ENCODE measurements around the gene LCP1.

LCP1 gene

GRCh38 chr13:46124531-46124966 lies 57.4 kb downstream of the LCP1 start:
- Histone ChIP-seq H3K4me3 (ENCODE audit: low read depth, low read length) (no peak overlapping the region), H3K36me3 (ENCODE audit: control insufficient read depth in 2 of 2, insufficient read depth in 1 of 2, low read length in 2 of 2) (peaks cover 0 to 12% of the 10 kb centered on the region in 2 experiments; a peak in 1 of 3 replicates), H3K4me1 (ENCODE audit: control insufficient read depth, insufficient read depth, low read length) (peaks cover 3% of the 10 kb centered on the region; the same call in 1 of the 2 replicates), H3K9me3 (ENCODE audit: control insufficient read depth, insufficient read depth, low read depth, low read length) (no peaks in the 10 kb centered on the region), H3K27ac (ENCODE audit: extremely low read depth, low read depth, low read length) (no peak overlapping the region)
- CTCF ChIA-PET: interaction anchor here (1.1 kb wide), 1 partner anchor 11 kb away, joined by 4 read pairs; no protein-coding TSS in a partner anchor
- no peak for TF ChIP-seq ZNF37A (tag by site-specific recombination; IDR thresholded peaks at IDR 0.05)
- TF ChIP-seq ZNF621 (tag by site-specific recombination; IDR thresholded peaks at IDR 0.05): no peak
- TF ChIP-seq ZNF138 (tag by site-specific recombination; IDR thresholded peaks at IDR 0.05; ENCODE audit: borderline replicate concordance): no peak
- TF ChIP-seq ZFP37 (tag by site-specific recombination; IDR thresholded peaks at IDR 0.05): no peak
- TF ChIP-seq MYNN (tag by site-specific recombination; IDR thresholded peaks at IDR 0.05; ENCODE audit: borderline replicate concordance): no peak
- TF ChIP-seq KLF16 (tag by site-specific recombination; IDR thresholded peaks at IDR 0.05): no peak
- TF ChIP-seq ZNF169 (tag by site-specific recombination; IDR thresholded peaks at IDR 0.05): no peak
- no peak for TF ChIP-seq KLF7 (tag by site-specific recombination; IDR thresholded peaks at IDR 0.05; ENCODE audit: borderline replicate concordance)
- no peak for TF ChIP-seq ZNF248 (tag by site-specific recombination; IDR thresholded peaks at IDR 0.05)
- no peak for TF ChIP-seq YY1 (tag by site-specific recombination; IDR thresholded peaks at IDR 0.05)
- no peak for TF ChIP-seq ZNF843 (tag by site-specific recombination; IDR thresholded peaks at IDR 0.05)
- no peak for TF ChIP-seq ZFP69B (tag by site-specific recombination; IDR thresholded peaks at IDR 0.05)
- POLR2A ChIA-PET: no interaction called here

GRCh38 chr13:46122304-46122703 lies 59.7 kb downstream of the LCP1 start:
- Histone ChIP-seq H3K9me3 (ENCODE audit: control insufficient read depth, insufficient read depth, low read depth, low read length) (no peaks in the 10 kb centered on the region), H3K4me1 (ENCODE audit: control insufficient read depth, insufficient read depth, low read length) (peaks cover 3% of the 10 kb centered on the region; the same call in 1 of the 2 replicates), H3K4me3 (ENCODE audit: low read depth, low read length) (no peak overlapping the region), H3K36me3 (ENCODE audit: control insufficient read depth in 2 of 2, insufficient read depth in 1 of 2, low read length in 2 of 2) (peaks cover 0 to 4% of the 10 kb centered on the region in 2 experiments; a peak in 1 of 3 replicates), H3K27ac (ENCODE audit: extremely low read depth, low read depth, low read length) (no peak overlapping the region)
- ChIA-PET POLR2A (no interaction called here), CTCF (no interaction called here)
- TF ChIP-seq ZXDB (tag by site-specific recombination; IDR thresholded peaks at IDR 0.05) (no peak), ZNF561 (tag by site-specific recombination; IDR thresholded peaks at IDR 0.05; ENCODE audit: borderline replicate concordance) (no peak), KLF1 (tag by site-specific recombination; IDR thresholded peaks at IDR 0.05) (no peak), OSR2 (tag by site-specific recombination; IDR thresholded peaks at IDR 0.05) (no peak), ELK4 (IDR thresholded peaks at IDR 0.05; ENCODE audit: borderline replicate concordance, low read depth, low read length) (no peak), ZNF133 (tag by site-specific recombination; IDR thresholded peaks at IDR 0.05) (no peak), ZSCAN16 (tag by site-specific recombination; IDR thresholded peaks at IDR 0.05) (no peak), ZNF302 (tag by site-specific recombination; IDR thresholded peaks at IDR 0.05; ENCODE audit: low read depth) (no peak), GLIS2 (tag by site-specific recombination; IDR thresholded peaks at IDR 0.05) (no peak), ZNF174 (tag by site-specific recombination; IDR thresholded peaks at IDR 0.05) (no peak), ZNF18 (tag by site-specific recombination; IDR thresholded peaks at IDR 0.05) (no peak), ZNF354C (tag by site-specific recombination; IDR thresholded peaks at IDR 0.05; ENCODE audit: borderline replicate concordance, low read depth) (no peak), ZNF266 (tag by site-specific recombination; IDR thresholded peaks at IDR 0.05; ENCODE audit: low read depth) (no peak), AEBP2 (tag by site-specific recombination; IDR thresholded peaks at IDR 0.05; ENCODE audit: borderline replicate concordance) (no peak), ZBTB7A (tag by site-specific recombination; IDR thresholded peaks at IDR 0.05; ENCODE audit: low read depth) (no peak), ZNF23 (tag by site-specific recombination; IDR thresholded peaks at IDR 0.05; ENCODE audit: borderline replicate concordance) (no peak), ZFP37 (tag by site-specific recombination; IDR thresholded peaks at IDR 0.05) (no peak)
